RKO (cell line): ENCODE measurements around the gene NAV1.

ENCODE experiments used
- DNase-seq: peaks from one replicate; pipeline ENCODE4 v3.0.0-alpha.2; 2016; ENCODE audit warnings: low spot score

Gene NAV1

GRCh38 chr1:201551096-201551495 lies 12.2 kb downstream of the NAV1 start:
- no peak for DNase-seq

DNA sequence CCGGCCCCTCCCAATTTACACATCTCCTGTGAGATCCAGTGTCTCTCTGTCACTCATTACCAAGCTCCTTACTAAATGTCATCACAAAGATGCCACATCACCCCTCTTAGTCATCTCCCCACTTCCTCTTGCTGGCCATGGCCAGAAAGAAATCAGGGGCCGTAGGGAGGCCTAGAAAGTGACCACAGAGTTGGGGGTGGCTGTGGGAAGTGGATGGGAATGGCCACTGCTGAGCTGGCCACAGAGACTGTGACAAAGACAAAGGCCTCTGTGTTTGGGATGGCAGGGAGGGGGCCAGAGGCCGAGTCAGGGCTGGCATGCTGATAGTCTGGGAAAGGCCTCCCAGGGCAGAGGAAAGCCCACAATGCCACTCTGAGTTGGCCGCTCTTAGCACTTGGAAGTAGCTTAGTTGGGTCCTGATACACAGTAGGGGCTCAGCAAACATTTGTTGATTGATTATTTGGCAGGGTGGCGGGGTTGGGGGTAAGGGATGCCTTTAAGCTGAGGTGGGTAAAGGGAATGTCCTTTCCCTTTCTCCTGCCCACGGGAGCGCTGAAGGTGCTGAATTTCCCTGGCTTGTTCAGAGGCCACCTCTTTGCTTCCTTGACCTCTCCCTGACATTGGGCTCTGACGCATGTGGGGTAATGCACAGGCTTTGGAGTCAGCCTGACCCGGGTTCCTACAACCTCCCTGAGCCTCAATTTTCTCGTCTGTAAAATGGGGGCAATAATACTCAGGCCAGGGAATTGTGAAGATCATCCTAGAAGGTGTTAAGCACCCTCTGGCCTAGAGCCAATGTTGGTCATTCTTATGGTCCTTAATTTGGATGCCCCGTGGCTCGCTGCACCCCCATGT lies 13.2 kb downstream of the NAV1 start:
- peak; percentile 67 for DNase-seq

DNA sequence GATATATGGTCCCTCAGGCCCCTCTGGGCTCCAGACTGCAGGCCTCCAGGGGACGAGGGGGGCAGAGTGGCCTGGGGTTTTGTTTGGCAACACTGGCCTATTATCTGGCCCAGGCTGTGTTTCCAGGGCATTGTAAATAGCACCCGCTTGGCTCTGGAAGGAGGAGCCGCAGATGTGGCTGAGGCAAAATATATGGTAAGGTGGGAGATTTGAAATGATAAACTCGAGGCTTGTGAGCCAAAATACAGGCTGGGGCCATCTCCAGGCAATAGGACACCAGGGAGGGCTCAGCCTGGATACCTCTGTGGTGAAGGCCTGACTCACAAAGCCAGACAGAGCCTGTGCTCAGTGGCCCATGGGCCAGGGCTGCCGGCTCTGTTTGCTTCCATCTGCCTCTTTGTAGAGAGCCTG lies 14.0 kb downstream of the NAV1 start:
- DNase-seq: no peak

GRCh38 chr1:201553496-201554189 lies 14.7 kb downstream of the NAV1 start:
- DNase-seq: no peak

- DNase-seq: no peak
These were observed 15.3 kb downstream of the NAV1 start for GRCh38 chr1:201554190-201554600.

DNA sequence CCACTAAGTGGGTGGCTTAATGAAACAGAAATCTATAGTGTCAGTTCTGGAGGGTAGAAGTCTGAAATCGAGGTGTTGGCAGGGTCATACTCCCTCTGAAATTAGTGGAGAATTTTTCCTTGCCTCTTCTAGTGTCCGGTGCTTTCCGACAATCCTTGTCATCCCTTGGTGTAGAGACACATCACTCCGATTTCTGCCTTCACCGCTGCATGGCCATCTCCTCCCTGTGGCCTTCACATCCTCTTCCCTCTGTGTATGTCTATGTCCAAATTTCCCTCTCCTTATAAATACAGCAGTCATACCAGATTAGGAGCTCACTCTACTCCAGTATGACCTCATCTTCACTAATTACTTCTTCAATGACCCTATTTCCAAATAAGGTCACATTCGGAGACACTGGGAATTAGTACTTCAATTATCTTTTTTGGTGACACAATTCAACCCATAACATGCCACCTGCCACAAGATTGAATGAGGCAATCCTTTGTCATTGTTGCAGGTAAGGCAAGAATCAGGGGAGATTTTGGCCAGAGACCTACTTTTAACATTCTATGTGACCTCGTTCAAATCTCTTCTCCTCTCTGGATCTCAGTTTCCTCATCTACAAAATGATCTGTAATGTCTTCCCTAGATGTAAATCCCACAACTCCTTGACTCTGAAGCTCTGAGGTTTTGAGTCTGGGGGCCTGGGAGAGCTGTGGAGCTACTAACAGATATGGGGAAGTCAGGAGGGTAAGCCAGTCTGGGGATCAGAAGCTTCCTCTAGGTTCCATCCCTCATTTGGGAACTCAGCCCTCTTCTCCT lies 16.1 kb downstream of the NAV1 start:
- DNase-seq: no peak

DNA sequence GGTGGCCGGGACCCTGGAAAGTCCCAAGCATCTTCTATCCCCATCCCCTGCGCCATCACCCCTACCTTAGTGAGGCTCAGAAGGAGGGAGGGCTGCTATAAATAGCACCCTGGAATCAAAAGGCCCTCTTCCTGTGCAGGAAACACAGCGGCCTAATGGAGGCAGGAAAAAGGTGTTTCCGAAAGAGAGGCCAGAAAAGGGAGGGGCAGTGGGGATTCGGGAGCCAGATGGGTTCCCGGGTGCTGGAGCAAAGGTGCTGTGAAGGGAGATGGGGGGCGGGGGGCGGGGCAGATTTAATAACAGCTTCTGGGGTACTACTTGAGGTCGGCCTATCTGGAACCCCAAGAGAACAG lies 16.6 kb downstream of the NAV1 start:
- no peak for DNase-seq

- DNase-seq: no peak
These were observed 18.1 kb downstream of the NAV1 start for GRCh38 chr1:201556841-201557571.

DNA sequence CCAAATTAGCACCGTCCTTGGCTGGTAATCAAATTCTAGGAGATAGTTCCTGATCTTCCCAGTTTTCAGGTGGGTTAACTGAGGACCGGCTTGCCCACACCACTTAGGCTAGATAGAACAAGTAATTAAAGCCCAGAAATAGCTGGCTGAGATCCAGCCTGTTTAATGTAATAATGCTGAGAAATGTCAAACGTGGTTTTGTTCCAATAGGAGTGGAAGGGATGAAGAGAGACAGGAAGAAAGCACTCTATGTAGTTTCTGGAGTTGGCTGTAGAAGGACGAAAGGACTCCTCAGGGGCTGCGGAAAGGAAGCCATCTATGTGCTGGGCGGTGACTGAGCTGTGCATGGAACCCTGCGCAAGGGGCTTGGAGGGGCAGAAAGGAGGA lies 18.6 kb downstream of the NAV1 start:
- no peak for DNase-seq

DNA sequence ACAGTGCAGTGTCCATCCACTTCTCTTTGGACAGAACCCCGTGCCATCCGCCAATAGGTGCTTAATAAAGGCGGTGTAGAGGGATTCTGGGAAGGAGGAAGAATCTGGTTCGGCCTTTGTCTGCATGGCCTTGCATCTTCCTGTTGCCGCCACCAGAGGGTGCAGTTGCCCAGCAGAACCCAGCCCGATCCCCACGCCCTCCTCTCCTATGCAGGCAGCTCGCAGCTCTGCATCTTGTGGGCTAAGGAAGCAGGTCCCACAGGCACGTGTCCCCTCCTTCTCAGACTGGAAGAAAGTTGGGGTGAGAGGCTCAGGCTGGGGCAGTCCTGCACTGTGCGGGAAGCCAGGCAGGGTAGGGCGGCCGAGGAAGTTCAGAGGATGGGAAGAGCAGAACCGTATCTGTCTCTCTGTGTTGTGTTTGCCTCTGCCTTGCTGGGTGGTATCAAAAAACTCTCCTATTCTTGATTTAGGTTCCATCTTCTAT lies 20.8 kb downstream of the NAV1 start:
- peak; percentile 80 for DNase-seq

GRCh38 chr1:201560328-201561194 lies 21.6 kb downstream of the NAV1 start:
- DNase-seq: no peak

- DNase-seq: no peak
These were observed 22.3 kb downstream of the NAV1 start for GRCh38 chr1:201561195-201561564.

GRCh38 chr1:201561601-201562000 lies 22.7 kb downstream of the NAV1 start:
- DNase-seq: no peak

DNA sequence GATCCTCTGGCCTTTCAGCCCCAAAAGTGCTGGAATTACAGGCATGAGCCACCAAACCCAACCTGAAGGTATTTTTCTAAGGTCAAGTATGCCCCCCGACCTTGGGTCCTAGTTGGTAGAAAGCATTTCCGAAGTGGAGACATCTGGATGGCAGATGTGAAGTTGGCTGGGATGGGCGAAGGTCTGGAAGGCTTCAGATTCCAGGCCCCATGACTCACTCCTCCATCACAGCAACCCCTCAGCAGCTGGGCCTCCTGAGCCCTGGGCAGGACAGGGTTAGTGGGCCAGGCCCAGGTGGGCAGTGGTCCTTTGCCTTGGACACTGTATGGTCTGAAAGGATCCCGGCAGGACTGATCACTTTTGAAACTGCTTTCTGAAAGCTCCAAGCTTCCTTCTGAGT lies 23.3 kb downstream of the NAV1 start:
- no peak for DNase-seq

DNA sequence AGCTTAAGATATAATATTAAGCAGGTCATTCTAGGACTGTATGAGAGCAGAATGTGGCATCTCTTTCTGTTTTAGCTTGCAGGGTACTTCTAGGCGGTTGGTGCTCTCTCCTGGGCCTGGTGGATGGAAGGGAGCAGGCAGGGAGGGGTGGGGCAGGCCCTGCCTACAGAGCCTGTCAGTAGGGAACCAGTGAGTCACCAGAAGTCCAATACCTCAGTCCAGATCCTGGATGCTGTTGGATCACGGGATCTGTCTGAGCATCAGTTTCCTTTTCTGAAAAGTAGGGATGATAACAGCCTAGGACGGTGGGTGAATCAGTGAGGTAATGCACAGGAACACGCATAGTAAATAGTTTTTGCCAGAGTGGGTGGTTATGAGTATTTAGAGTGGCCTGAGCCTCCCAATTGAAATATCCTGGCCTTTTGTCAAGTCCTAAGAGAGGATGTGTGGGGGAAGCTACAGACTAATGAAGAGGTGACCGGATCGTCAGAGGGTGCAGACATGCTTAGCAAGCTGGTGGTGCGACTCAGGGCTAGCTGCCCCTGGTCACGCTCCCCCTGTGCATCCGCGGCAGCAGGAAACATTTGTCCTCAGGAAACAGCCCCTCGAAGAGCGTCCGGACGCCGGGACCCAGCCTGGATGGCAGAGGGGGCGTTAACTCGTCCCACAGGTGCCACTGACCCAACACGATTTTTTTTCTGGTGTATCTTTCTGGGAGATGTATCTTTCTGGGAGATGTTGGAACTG lies 23.9 kb downstream of the NAV1 start:
- no peak for DNase-seq

DNA sequence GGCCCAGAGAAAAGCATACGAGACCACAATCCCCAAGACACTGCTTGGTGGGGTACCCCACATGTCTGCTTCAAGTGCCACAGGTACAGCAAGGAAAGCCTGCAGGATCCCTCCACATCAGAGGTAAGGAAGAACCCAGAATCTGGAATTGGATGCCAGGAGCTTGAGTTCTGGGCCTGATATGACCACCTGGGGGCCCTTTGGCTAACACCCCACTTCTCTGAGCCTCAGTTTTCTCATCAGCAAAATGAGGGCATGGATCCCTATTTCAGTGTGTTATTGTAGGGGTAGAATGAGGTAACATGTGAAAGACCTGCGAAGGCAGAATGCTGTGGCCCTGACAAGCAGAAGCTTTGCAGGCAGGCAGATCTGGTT lies 24.5 kb downstream of the NAV1 start:
- no peak for DNase-seq

GRCh38 chr1:201563941-201564340 lies 25.0 kb downstream of the NAV1 start:
- no peak for DNase-seq

DNA sequence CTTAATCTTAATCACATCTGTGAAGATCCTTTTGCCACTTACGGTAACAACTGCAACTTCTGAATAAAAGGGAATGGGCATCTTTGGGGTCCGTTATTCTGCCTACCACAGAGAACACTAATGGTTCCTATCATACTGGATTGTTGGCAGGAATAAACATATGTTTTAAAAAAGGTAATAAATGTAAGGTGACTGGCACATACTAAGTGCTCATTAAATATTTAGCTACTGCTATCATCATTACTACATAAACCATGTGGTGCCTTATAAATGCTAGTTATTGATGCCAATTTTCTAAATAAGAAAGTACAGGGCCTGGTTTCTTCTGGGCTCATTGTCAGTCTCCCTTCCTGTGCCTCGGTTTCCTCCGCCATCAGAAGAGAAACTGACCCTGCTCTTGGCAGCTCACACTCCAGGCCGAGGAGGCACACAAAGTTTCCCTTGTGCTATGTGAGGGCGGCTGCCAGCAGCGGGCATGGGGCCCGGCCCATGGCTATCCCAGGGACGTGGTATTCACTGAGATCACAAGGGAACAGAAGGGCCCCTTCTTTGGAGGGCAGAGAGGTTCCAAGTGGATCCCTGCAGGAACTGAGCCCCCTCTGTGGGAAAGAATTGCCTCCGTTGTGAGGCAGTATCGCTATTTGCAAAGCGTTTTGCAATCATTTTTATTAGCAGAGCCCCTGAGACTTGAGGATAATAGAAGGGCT lies 26.2 kb downstream of the NAV1 start:
- DNase-seq: no peak

GRCh38 chr1:201565771-201566528 lies 27.0 kb downstream of the NAV1 start:
- DNase-seq: no peak
